A549 (cell line): ENCODE measurements around the gene ZNF319.

Experiments used
- EP300 ChIP-seq, 2 experiments: fragments of >200 bp; sonication (Bioruptor Twin); formaldehyde crosslinking; IDR thresholded peaks; 2 replicates in 1 of 2; 3 replicates in 1 of 2; pipeline ENCODE4 v1.6.1; 2016 to 2017
- ESRRA ChIP-seq: fragments of 150-350 bp; IDR thresholded peaks from 2 replicates; pipeline ENCODE4 v1.6.1; 2014; ENCODE audit warnings: mild to moderate bottlenecking, low read length, borderline replicate concordance
- POLR2A ChIP-seq: IDR thresholded peaks from 2 replicates; pipeline ENCODE4 v1.6.1; 2012; ENCODE audit warnings: mild to moderate bottlenecking, low read length
- RNF2 ChIP-seq: fragments of 200-600 bp; sonication (generic); IDR thresholded peaks from 2 replicates; pipeline ENCODE4 v1.6.1; 2016; ENCODE audit warnings: low read depth, mild to moderate bottlenecking, antibody characterized with exemption, moderate library complexity, borderline replicate concordance
- SMC3 ChIP-seq: fragments of >200 bp; sonication (Bioruptor Twin); formaldehyde crosslinking; IDR thresholded peaks from 3 replicates; pipeline ENCODE4 v1.6.1; 2018; ENCODE audit warnings: inconsistent platforms
- SREBF2 ChIP-seq: fragments of 450-650 bp; IDR thresholded peaks from 2 replicates; pipeline ENCODE4 v1.6.1; 2014; ENCODE audit warnings: mild to moderate bottlenecking, moderate library complexity
- ZFP36 ChIP-seq: fragments of 450-650 bp; IDR thresholded peaks from 2 replicates; pipeline ENCODE4 v1.6.1; 2014; ENCODE audit warnings: borderline replicate concordance; ENCODE audit not compliant: partially characterized antibody
- TF ChIP-seq, protein P1 (sequence below): fragments of >200 bp; sonication (Bioruptor Twin); formaldehyde crosslinking; IDR thresholded peaks from 3 replicates; pipeline ENCODE4 v1.5.1; 2016
- TF ChIP-seq, protein P2 (sequence below): fragments of 450-650 bp; IDR thresholded peaks from 2 replicates; pipeline ENCODE4 v1.6.1; 2014; ENCODE audit warnings: antibody characterized with exemption
- TF ChIP-seq, protein P3 (sequence below): IDR thresholded peaks from 2 replicates; pipeline ENCODE4 v1.6.1; 2012
- TF ChIP-seq, protein P4 (sequence below): IDR thresholded peaks from 2 replicates; pipeline ENCODE4 v1.6.1; 2012
- TF ChIP-seq, protein P5 (sequence below): fragments of 250-450 bp; sonication (Bioruptor Pico); IDR thresholded peaks from 2 replicates; pipeline ENCODE4 v1.5.0; 2021; ENCODE audit warnings: mild to moderate bottlenecking, moderate library complexity, borderline replicate concordance

DNA sequence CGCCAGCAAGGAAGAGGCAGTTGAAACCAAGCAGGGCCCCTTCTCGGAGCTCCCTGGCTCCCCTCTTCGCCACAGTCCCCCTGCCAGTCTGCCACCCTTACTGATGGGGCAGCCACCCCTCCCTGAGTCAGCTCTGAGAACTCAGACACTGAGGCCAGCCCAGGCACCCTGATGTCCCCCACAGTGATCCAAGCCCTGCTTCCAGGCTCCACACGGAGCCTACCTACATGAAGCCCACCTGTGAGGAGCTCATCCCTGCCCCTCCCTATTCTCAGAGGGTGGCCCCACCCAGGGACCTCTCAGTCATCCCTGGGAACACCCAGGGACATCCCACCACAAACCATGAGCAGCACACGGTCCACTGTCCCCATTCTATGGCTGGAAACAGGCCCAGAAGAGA, 38.4 kb downstream of the ZNF319 start:
- TF ChIP-seq POLR2A (no peak), SMC3 (no peak), EP300 (IDR thresholded peaks at IDR 0.05) (no peak), RNF2 (no peak), SREBF2 (no peak), ZFP36 (no peak), ESRRA (no peak)
- TF ChIP-seq, protein P1, sequence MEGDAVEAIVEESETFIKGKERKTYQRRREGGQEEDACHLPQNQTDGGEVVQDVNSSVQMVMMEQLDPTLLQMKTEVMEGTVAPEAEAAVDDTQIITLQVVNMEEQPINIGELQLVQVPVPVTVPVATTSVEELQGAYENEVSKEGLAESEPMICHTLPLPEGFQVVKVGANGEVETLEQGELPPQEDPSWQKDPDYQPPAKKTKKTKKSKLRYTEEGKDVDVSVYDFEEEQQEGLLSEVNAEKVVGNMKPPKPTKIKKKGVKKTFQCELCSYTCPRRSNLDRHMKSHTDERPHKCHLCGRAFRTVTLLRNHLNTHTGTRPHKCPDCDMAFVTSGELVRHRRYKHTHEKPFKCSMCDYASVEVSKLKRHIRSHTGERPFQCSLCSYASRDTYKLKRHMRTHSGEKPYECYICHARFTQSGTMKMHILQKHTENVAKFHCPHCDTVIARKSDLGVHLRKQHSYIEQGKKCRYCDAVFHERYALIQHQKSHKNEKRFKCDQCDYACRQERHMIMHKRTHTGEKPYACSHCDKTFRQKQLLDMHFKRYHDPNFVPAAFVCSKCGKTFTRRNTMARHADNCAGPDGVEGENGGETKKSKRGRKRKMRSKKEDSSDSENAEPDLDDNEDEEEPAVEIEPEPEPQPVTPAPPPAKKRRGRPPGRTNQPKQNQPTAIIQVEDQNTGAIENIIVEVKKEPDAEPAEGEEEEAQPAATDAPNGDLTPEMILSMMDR = no peak
- TF ChIP-seq, protein P2, sequence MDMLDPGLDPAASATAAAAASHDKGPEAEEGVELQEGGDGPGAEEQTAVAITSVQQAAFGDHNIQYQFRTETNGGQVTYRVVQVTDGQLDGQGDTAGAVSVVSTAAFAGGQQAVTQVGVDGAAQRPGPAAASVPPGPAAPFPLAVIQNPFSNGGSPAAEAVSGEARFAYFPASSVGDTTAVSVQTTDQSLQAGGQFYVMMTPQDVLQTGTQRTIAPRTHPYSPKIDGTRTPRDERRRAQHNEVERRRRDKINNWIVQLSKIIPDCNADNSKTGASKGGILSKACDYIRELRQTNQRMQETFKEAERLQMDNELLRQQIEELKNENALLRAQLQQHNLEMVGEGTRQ = no peak
- TF ChIP-seq, protein P3, sequence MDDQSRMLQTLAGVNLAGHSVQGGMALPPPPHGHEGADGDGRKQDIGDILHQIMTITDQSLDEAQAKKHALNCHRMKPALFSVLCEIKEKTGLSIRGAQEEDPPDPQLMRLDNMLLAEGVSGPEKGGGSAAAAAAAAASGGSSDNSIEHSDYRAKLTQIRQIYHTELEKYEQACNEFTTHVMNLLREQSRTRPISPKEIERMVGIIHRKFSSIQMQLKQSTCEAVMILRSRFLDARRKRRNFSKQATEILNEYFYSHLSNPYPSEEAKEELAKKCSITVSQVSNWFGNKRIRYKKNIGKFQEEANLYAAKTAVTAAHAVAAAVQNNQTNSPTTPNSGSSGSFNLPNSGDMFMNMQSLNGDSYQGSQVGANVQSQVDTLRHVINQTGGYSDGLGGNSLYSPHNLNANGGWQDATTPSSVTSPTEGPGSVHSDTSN = no peak
- TF ChIP-seq, protein P4, sequence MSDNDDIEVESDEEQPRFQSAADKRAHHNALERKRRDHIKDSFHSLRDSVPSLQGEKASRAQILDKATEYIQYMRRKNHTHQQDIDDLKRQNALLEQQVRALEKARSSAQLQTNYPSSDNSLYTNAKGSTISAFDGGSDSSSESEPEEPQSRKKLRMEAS = no peak
- TF ChIP-seq, protein P5, sequence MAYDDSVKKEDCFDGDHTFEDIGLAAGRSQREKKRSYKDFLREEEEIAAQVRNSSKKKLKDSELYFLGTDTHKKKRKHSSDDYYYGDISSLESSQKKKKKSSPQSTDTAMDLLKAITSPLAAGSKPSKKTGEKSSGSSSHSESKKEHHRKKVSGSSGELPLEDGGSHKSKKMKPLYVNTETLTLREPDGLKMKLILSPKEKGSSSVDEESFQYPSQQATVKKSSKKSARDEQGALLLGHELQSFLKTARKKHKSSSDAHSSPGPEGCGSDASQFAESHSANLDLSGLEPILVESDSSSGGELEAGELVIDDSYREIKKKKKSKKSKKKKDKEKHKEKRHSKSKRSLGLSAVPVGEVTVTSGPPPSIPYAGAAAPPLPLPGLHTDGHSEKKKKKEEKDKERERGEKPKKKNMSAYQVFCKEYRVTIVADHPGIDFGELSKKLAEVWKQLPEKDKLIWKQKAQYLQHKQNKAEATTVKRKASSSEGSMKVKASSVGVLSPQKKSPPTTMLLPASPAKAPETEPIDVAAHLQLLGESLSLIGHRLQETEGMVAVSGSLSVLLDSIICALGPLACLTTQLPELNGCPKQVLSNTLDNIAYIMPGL (CRISPR knock-in tag) = no peak
